ENCODE measurements around the gene KCNK16.

GRCh38 chr6:39276379-39276995, 46.0 kb downstream of the KCNK16 start:
- TF ChIP-seq YY1 (IDR thresholded peaks at IDR 0.05; ENCODE audit: low read depth, low read length): no peak
- TF ChIP-seq HCFC1 (IDR thresholded peaks at IDR 0.05; ENCODE audit: low read length): no peak
- TF ChIP-seq, protein P1, sequence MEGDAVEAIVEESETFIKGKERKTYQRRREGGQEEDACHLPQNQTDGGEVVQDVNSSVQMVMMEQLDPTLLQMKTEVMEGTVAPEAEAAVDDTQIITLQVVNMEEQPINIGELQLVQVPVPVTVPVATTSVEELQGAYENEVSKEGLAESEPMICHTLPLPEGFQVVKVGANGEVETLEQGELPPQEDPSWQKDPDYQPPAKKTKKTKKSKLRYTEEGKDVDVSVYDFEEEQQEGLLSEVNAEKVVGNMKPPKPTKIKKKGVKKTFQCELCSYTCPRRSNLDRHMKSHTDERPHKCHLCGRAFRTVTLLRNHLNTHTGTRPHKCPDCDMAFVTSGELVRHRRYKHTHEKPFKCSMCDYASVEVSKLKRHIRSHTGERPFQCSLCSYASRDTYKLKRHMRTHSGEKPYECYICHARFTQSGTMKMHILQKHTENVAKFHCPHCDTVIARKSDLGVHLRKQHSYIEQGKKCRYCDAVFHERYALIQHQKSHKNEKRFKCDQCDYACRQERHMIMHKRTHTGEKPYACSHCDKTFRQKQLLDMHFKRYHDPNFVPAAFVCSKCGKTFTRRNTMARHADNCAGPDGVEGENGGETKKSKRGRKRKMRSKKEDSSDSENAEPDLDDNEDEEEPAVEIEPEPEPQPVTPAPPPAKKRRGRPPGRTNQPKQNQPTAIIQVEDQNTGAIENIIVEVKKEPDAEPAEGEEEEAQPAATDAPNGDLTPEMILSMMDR (IDR thresholded peaks at IDR 0.05 in 2 of 3, conservative IDR thresholded peaks at IDR 0.05 in 1 of 3; ENCODE audit: control insufficient read depth in 2 of 3, extremely low read depth in 1 of 3, insufficient read depth in 1 of 3, low read depth in 3 of 3, low read length in 3 of 3): no peak
- TF ChIP-seq STAT1 (conservative IDR thresholded peaks at IDR 0.05): no peak
- no peak for TF ChIP-seq RAD21 (IDR thresholded peaks at IDR 0.05; ENCODE audit: insufficient read depth, low read depth, low read length)

All from GM12878 (cell line).